AG04450 (cell line): ENCODE measurements around the gene IL10. TPM values are rescaled to one million over a fixed set of nuclear protein-coding genes. Genes with fewer than 3 reads are reported as not detected.

Source experiments
- CTCF ChIA-PET: fragments of 300-600, 350-600 bp; formaldehyde crosslinking; extraction: SDS; loops from one replicate; lab custom pipeline; 2022; ENCODE audit warnings: antibody characterized with exemption, inconsistent platforms; lab: Charles Lee
- POLR2A ChIA-PET: fragments of 350-600 bp; formaldehyde crosslinking; extraction: SDS; loops from one replicate; lab custom pipeline; 2021; ENCODE audit warnings: antibody characterized with exemption, inconsistent platforms; lab: Yijun Ruan, JAX
- DNase-seq: peaks from one replicate; pipeline ENCODE4 v3.0.0-alpha.2; 2011; ENCODE audit warnings: low read depth, low spot score
- H3K27ac ChIP-seq: one replicate; pipeline ENCODE4 v1.5.1; 2012; ENCODE audit warnings: low read depth, low read length, control low read depth
- H3K27me3 ChIP-seq: one replicate; pipeline ENCODE4 v1.6.0; 2012; ENCODE audit warnings: low read length; ENCODE audit not compliant: control insufficient read depth, insufficient read depth
- H3K4me3 ChIP-seq: 2 replicates; pipeline ENCODE4 v1.5.1; 2011; ENCODE audit warnings: mild to moderate bottlenecking, low read depth, low read length, control low read depth
- H3K9me3 ChIP-seq: 2 replicates; pipeline ENCODE4 v1.5.1; 2012; ENCODE audit warnings: low read length; ENCODE audit not compliant: control insufficient read depth, insufficient read depth
- polyA plus RNA-seq: library from polyadenylated mRNA; depleted of rRNA; stranded (reverse); fragments of >200 nt; gene quantifications from 2 replicates; pipeline ENCODE4 v1.2.3, GENCODE V29; 2011
- TF ChIP-seq, protein P1 (sequence below): IDR thresholded peaks from 2 replicates; pipeline ENCODE4 v1.5.1; 2011; ENCODE audit warnings: low read depth, low read length, control low read depth, inconsistent platforms

Gene IL10
- polyA plus RNA-seq, 1 experiment: not detected

DNA sequence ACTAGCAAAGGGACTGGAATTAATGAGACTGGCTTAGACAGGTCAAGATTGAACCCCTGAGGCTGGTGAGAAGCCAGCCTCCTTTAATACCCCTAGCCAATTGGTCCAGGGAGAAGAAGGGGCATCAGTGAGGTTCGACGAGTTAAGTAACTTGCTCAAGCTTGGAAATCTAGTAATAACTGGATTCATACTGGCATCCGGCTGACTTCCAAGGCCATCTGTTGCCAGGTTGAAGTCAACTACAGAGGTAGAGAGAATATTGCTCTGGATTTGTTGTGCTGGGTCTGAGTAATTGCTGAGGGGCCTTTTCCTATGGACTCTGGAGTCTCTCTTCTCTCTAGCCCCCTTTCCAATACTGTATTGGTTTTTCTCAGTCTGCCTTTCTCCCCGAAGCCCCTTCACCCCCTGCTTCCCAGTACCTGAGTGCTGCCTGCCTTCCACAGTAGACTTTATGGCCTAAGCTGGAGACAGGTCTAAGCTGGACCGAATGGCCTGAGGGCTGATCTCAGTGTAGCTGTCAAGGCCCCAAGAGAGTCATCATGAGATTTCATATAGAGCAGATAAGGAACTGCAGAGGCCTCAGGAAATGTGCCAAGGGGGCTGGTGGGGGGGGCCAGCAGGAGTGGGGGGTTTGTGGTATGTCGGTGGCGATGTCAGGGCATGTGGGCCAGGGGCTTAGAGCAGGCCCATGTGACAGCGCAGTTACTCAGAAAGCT lies 44.2 kb downstream of the IL10 start:
- POLR2A ChIA-PET: no interaction called here

DNA sequence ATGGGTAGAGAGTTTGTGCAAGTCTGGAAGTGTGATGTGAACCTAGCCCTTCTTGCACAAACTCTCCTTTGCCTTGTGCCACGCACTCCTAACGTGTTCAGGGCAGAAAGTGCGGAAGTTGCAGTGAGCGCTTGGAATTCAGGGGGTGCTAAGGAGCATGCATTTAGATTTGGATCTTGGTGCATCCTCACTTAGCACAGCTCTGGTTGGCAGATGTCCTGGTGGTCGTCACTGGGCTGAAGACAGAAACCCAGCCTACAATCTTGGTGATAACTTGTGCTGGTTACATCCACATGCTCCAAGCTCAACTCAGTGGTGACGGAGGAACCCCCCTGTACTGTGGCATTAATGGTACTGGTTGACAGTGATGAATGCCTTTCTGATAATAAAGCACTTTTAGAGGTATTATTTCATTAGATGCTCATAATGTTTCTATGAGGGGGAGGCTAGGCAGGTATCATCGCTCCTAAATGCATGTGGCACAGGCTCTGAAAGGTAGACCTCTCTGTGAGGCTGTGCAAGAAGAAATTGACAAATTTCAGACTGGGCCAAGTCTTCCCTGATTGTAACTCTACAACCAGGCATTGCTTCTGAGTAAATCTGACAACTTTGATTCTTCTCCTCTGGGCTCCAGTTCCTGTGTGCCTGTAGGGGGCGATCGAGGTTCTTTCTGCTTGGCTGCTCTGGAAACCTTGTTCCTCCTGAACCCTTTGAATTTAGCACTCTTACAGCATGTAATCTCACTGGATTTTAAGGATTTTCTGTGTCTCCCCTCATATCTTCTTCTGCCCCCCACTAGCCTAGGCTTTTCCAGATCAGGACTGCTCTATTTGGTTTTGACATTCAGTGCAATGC lies 47.0 kb downstream of the IL10 start:
- POLR2A ChIA-PET: interaction anchor here (0.7 kb wide), 1 partner anchor 190 kb away, joined by 3 read pairs; no protein-coding TSS in a partner anchor
- Histone ChIP-seq H3K27ac (no peak overlapping the region), H3K9me3 (no peaks in the 10 kb centered on the region), H3K27me3 (no peaks in the 10 kb centered on the region), H3K4me3 (no peak overlapping the region)
- DNase-seq: no peak
- TF ChIP-seq, protein P1, sequence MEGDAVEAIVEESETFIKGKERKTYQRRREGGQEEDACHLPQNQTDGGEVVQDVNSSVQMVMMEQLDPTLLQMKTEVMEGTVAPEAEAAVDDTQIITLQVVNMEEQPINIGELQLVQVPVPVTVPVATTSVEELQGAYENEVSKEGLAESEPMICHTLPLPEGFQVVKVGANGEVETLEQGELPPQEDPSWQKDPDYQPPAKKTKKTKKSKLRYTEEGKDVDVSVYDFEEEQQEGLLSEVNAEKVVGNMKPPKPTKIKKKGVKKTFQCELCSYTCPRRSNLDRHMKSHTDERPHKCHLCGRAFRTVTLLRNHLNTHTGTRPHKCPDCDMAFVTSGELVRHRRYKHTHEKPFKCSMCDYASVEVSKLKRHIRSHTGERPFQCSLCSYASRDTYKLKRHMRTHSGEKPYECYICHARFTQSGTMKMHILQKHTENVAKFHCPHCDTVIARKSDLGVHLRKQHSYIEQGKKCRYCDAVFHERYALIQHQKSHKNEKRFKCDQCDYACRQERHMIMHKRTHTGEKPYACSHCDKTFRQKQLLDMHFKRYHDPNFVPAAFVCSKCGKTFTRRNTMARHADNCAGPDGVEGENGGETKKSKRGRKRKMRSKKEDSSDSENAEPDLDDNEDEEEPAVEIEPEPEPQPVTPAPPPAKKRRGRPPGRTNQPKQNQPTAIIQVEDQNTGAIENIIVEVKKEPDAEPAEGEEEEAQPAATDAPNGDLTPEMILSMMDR: peak; percentile 75
- CTCF ChIA-PET: interaction anchor here (0.6 to 5.5 kb wide), 37 partner anchors 10 to 322 kb away, joined by 3 to 88 read pairs (median 5); partner anchors contain the start of genes DYRK3 and IL20

More for the DNA sequence above, 44.2 kb downstream of the IL10 start:
- Histone ChIP-seq H3K27me3 (no peaks in the 10 kb centered on the region), H3K4me3 (no peak overlapping the region), H3K9me3 (no peaks in the 10 kb centered on the region), H3K27ac (no peak overlapping the region)
- CTCF ChIA-PET: interaction anchor here (0.5 to 4.0 kb wide), 5 partner anchors 79 to 254 kb away, joined by 3 to 37 read pairs (median 12); partner anchors contain the start of gene DYRK3
- TF ChIP-seq, protein P1: no peak
- no peak for DNase-seq

DNA sequence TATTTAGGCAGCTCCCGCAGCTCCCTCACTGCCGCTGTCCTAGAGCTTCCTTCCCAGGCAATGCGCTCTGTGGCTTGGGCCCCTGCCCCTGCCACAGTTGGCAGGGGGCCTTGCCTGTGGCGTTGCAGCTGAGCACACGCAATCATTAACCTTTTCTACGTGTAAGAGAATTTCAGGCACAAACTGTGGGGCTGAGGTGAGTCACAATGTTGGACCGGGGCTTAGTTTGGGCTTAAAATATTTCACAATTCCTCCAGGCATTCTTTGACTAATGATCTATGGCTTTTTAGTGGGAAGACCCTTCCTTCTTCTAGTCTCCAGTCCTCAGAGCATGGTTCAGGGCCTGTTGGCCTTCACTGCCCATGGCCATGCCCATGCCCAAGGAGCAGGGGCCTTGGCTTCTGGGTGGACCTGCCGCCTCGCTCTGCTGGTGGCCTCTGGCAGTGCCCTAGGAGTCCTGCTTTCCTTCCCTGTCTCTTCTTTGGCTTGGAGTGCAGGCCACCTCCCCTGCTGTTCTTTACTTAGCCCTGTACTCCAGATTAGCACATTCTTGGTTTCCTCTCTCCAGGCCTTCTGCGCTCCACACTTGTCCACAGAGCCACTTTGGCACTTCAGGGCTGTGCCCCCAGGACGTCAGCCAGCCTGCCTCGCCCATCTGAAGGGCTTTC lies 48.4 kb downstream of the IL10 start:
- TF ChIP-seq, protein P1: no peak
- DNase-seq: no peak
- H3K27ac ChIP-seq: peak overlapping the region; percentile 66
- no peaks in the 10 kb centered on the region for H3K9me3 ChIP-seq
- no peaks in the 10 kb centered on the region for H3K27me3 ChIP-seq
- POLR2A ChIA-PET: no interaction called here
- no peak overlapping the region for H3K4me3 ChIP-seq
- CTCF ChIA-PET: interaction anchor here (0.7 to 5.5 kb wide), 6 partner anchors 11 to 259 kb away, joined by 3 to 88 read pairs (median 36); no protein-coding TSS in a partner anchor

DNA sequence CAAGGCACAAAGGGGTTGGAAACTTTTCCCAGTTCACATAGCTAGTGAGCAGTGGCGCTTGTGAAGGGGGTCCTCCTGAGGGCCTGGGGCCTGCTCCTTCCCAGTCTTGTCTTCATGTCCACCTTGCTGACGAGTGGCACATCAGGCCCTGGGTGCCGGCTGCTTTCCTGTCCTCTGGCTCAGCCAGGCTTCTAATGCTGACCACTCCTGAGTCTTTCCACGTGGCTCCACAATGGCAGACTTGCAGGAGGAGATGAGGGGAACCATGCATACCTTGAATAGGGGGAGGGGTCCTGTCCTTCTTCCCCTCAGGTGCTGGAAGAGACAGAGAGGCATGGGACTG lies 48.9 kb downstream of the IL10 start:
- Histone ChIP-seq H3K4me3 (no peak overlapping the region), H3K27ac (peak overlapping the region; percentile 66)

More for the DNA sequence above, 48.9 kb downstream of the IL10 start:
- DNase-seq: no peak
- TF ChIP-seq, protein P1: no peak
- CTCF ChIA-PET: interaction anchor here (1.1 to 5.5 kb wide), 3 partner anchors 11 to 189 kb away, joined by 3 to 88 read pairs (median 60); no protein-coding TSS in a partner anchor
- Histone ChIP-seq H3K27me3 (no peaks in the 10 kb centered on the region), H3K9me3 (no peaks in the 10 kb centered on the region)
- POLR2A ChIA-PET: no interaction called here
